ENCODE results near the gene OR10J1. TPM values are rescaled to one million over a fixed set of nuclear protein-coding genes. Genes with fewer than 3 reads are reported as not detected.

The OR10J1 gene
- polyA plus RNA-seq, 3 donors: not detected

DNA sequence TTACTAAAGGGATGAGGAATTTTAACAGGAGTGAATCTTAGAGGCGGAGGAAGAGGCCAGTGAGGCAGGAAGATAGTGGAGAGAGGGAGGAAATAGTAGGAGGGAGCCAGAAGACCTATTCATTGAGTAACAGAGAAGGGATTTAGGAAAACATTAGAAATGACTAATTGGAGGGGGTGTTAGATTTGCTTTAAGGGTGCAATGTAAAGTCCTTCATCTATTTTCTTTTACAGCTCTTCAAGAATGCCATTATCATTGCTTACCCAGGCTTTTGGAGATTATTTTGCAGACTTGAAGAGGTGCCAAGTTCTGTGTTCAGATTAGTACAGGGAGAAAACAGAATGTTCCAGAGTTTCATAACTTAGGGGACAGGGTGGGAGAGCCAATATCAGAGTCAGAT, 33.8 kb downstream of the OR10J1 start:
- H3K27ac ChIP-seq (ENCODE audit: low read depth, low read length): no peak overlapping the region
- 63 to 86% (median 67%) methylated on average over 1 of the region's 1 CpG for WGBS, 3 donors

DNA sequence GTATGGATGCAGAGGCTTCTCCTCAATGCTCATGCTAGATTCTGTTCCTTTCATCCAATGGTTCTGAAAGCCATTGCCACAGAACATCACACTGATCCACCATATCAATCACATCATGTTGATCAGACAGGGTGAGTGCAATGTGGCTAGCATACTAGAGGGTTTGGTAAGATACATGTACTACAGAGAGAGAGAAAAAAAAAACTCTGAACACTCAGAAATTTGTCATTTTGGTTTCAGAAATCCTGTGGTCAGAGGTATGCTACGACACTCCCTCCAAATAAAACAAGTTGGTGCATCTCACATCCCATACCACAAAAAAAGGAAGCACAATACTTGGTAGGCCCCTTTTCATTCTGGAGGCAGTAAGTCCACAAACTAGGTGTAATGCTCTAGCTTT, 35.4 kb downstream of the OR10J1 start:
- H3K27ac ChIP-seq (ENCODE audit: low read depth, low read length): no peak overlapping the region
- 60 to 75% (median 62%) methylated on average over 1 of the region's 1 CpG for WGBS, 3 donors

DNA sequence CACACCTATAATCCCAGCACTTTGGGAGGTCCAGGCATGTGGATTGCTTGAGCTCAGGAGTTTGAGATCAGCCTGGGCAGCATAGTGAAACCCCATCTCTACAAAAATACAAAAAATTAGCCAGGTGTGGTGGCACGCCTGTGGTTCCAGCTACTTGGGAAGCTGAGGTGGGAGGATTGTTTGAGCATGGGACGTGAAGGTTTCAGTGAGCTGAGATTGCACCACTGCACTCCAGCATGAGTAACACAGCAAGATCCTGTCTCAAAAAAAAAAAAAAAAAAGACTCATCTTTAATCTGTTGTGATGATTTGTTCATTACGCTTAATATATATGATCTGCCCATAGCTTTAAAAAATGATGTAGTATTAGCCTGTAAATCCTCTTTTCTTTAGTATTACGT, 44.0 kb downstream of the OR10J1 start:
- WGBS, 3 donors: 85 to 94% (median 89%) methylated on average over 4 of the region's 4 CpGs
- no peak overlapping the region for H3K27ac ChIP-seq (ENCODE audit: low read depth, low read length)

Other genes starting within 250 kb of the OR10J1 start
- 100 to 1,000 TPM in 1 of 3 donors, 10 to 100 TPM in 2; 20.0 to 227 (median 73.8) TPM for gene ACKR1, start 234.8 kb upstream of the OR10J1 start, polyA plus RNA-seq
- gene FCER1A, start 137.4 kb upstream of the OR10J1 start, polyA plus RNA-seq: under 1 TPM in 2 of 3 donors, not detected in 1; 0.52 to 0.90 TPM
- gene OR10J4, start 7.5 kb upstream of the OR10J1 start, polyA plus RNA-seq: not detected
- gene OR10J5, start 96.3 kb downstream of the OR10J1 start, polyA plus RNA-seq: not detected
- under 1 TPM in 1 of 3 donors, not detected in 2; 0.55 TPM for gene APCS, start 148.1 kb downstream of the OR10J1 start, polyA plus RNA-seq

All from adipose tissue (tissue), 3 donors.